OCI-LY3 (cell line): ENCODE measurements around the gene FMNL2.

Experiments used
- H2AFZ ChIP-seq: fragments of 200-600, 300-600 bp; shearing (Covaris generic); 2 replicates; pipeline ENCODE4 v1.6.0; 2014; ENCODE audit warnings: antibody characterized with exemption, low read depth, low read length
- H3K27ac ChIP-seq: fragments of 200-600, 300-600 bp; sonication (generic); 2 replicates; pipeline ENCODE4 v1.5.1; 2014; ENCODE audit warnings: mild to moderate bottlenecking, low read length, moderate library complexity, mixed read lengths
- H3K27me3 ChIP-seq: fragments of 200-600, 300-600 bp; sonication (generic); 2 replicates; pipeline ENCODE4 v1.6.1; 2014; ENCODE audit warnings: low read depth, low read length, mixed read lengths
- H3K36me3 ChIP-seq: fragments of 200-600, 300-600 bp; sonication (generic); replicated peaks from 2 replicates; pipeline ENCODE3; 2014; ENCODE audit warnings: low read depth, low read length, mixed read lengths
- H3K4me1 ChIP-seq: fragments of 300-600, 200-600 bp; sonication (generic); 2 replicates; pipeline ENCODE4 v1.6.1; 2014; ENCODE audit warnings: low read length, mixed read lengths
- H3K4me2 ChIP-seq: fragments of 200-600, 300-600 bp; sonication (generic); 2 replicates; pipeline ENCODE4 v1.6.1; 2014; ENCODE audit warnings: low read length, mixed read lengths
- H3K4me3 ChIP-seq: fragments of 300-600, 200-600 bp; sonication (generic); 2 replicates; pipeline ENCODE4 v1.5.1; 2014; ENCODE audit warnings: antibody characterized with exemption, mild to moderate bottlenecking, low read length, moderate library complexity
- H3K79me2 ChIP-seq: fragments of 300-600, 200-600 bp; shearing (Covaris generic); 2 replicates; pipeline ENCODE4 v1.6.1; 2014; ENCODE audit warnings: mild to moderate bottlenecking, low read length, mixed read lengths
- H3K9ac ChIP-seq: fragments of 300-600, 200-600 bp; shearing (Covaris generic); 2 replicates; pipeline ENCODE4 v1.6.0; 2014; ENCODE audit warnings: mild to moderate bottlenecking, low read length, moderate library complexity
- H3K9me3 ChIP-seq: fragments of 200-600, 300-600 bp; shearing (Covaris generic); 2 replicates; pipeline ENCODE4 v1.6.1; 2014; ENCODE audit warnings: low read length, mixed read lengths; ENCODE audit not compliant: insufficient read depth
- H4K20me1 ChIP-seq: fragments of 200-600, 300-600 bp; sonication (generic); 2 replicates; pipeline ENCODE4 v1.6.1; 2016; ENCODE audit warnings: low read length, mixed read lengths; ENCODE audit not compliant: insufficient read depth
- EZH2phosphoT487 ChIP-seq: fragments of 200-600 bp; shearing (Covaris generic); IDR thresholded peaks from 2 replicates; pipeline ENCODE4 v1.6.1; 2018; ENCODE audit warnings: antibody characterized with exemption, mixed run types, low read depth
- TF ChIP-seq, protein P1 (sequence below): fragments of 200-600, 300-600 bp; sonication (generic); IDR thresholded peaks from 2 replicates; pipeline ENCODE4 v1.5.1; 2014; ENCODE audit warnings: antibody characterized with exemption, low read length, low read depth

Gene FMNL2

DNA sequence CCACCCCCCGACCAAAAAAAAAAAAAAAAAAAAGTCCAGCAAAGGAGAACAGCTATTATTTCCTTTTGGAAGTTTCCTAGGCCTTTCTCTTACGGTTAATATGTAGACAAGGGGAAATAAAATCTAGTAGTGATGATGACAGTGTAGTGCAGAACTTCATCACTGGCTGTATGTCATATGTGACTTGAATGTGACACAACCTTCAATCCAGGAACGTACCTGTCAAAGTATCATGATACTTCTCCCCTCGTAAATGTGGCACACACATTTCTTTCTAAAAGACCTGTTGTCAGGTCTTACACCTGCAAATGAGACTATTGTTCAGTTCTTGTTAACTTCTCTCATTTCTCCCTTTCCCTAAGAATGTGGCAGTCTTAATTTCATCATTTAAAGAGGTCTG, 208.7 kb downstream of the FMNL2 start:
- Histone ChIP-seq H3K27me3 (no peaks in the 10 kb centered on the region), H2AFZ (no peak overlapping the region), H3K9ac (no peak overlapping the region), H4K20me1 (no peaks in the 10 kb centered on the region), H3K27ac (no peak overlapping the region), H3K4me3 (no peak overlapping the region), H3K36me3 (no peaks in the 10 kb centered on the region), H3K79me2 (no peaks in the 10 kb centered on the region), H3K9me3 (no peaks in the 10 kb centered on the region), H3K4me2 (no peak overlapping the region), H3K4me1 (peaks cover 20% of the 10 kb centered on the region)
- TF ChIP-seq, protein P1, sequence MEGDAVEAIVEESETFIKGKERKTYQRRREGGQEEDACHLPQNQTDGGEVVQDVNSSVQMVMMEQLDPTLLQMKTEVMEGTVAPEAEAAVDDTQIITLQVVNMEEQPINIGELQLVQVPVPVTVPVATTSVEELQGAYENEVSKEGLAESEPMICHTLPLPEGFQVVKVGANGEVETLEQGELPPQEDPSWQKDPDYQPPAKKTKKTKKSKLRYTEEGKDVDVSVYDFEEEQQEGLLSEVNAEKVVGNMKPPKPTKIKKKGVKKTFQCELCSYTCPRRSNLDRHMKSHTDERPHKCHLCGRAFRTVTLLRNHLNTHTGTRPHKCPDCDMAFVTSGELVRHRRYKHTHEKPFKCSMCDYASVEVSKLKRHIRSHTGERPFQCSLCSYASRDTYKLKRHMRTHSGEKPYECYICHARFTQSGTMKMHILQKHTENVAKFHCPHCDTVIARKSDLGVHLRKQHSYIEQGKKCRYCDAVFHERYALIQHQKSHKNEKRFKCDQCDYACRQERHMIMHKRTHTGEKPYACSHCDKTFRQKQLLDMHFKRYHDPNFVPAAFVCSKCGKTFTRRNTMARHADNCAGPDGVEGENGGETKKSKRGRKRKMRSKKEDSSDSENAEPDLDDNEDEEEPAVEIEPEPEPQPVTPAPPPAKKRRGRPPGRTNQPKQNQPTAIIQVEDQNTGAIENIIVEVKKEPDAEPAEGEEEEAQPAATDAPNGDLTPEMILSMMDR = no peak
- TF ChIP-seq EZH2phosphoT487 = no peak

DNA sequence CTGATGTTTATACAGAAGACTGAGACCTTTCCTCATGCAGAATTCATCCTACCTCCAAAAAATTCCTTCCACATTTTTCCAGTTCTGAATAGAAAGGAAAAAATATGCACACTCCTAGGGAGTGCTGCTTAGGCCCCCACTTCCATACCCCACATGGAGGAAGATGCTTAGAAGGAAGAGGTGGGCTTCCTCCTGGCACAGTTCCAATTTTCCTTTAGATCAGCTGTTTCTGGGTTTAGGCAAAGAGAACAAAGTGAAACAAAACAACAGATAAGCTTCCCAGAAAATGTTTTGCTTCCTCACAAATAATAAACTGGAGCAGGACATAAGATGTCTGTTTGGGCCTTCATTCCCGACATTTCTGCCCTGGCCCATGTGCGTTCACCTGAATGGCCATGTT, 209.7 kb downstream of the FMNL2 start:
- no peak for TF ChIP-seq EZH2phosphoT487
- TF ChIP-seq, protein P1 = no peak
- Histone ChIP-seq H3K4me3 (no peak overlapping the region), H2AFZ (no peak overlapping the region), H3K4me1 (peaks cover 20% of the 10 kb centered on the region), H3K9ac (no peak overlapping the region), H3K9me3 (no peaks in the 10 kb centered on the region), H3K4me2 (no peak overlapping the region), H3K27me3 (no peaks in the 10 kb centered on the region), H3K79me2 (no peaks in the 10 kb centered on the region), H3K36me3 (no peaks in the 10 kb centered on the region), H3K27ac (no peak overlapping the region), H4K20me1 (no peaks in the 10 kb centered on the region)

DNA sequence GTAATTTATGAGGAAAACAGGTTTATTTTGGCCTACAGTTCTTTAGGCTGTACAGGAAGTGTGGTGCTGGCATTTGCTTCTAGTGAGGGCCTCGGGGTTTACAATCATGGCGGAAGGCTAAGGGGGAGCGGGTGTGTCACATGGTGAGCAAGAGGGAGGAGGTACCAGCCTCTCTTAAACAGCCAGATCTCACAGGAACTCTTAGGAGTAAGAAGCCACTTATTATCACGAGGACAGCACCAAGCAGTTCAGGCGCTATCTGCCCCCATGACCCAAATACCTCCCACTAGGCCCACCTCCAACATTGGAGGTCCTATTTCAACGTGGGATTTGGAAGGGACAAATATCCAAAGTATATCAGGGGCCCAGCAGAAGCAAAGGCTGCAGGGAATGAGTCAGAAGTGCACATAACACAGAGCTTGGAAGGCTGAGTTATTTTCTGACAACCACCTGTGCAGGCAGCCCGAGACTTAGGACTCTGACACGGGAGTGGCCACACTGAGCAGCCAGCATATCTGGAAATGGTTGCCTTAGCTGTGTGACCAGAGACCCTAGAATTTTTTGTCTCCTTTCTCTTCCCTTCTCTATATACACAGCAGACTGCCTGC, 211.4 kb downstream of the FMNL2 start:
- Histone ChIP-seq H3K79me2 (no peaks in the 10 kb centered on the region), H3K4me3 (no peak overlapping the region), H3K4me2 (no peak overlapping the region), H2AFZ (no peak overlapping the region), H4K20me1 (no peaks in the 10 kb centered on the region), H3K36me3 (no peaks in the 10 kb centered on the region), H3K4me1 (peaks cover 17% of the 10 kb centered on the region), H3K27ac (no peak overlapping the region), H3K9me3 (no peaks in the 10 kb centered on the region), H3K9ac (no peak overlapping the region), H3K27me3 (no peaks in the 10 kb centered on the region)
- no peak for TF ChIP-seq EZH2phosphoT487
- TF ChIP-seq, protein P1 = no peak

DNA sequence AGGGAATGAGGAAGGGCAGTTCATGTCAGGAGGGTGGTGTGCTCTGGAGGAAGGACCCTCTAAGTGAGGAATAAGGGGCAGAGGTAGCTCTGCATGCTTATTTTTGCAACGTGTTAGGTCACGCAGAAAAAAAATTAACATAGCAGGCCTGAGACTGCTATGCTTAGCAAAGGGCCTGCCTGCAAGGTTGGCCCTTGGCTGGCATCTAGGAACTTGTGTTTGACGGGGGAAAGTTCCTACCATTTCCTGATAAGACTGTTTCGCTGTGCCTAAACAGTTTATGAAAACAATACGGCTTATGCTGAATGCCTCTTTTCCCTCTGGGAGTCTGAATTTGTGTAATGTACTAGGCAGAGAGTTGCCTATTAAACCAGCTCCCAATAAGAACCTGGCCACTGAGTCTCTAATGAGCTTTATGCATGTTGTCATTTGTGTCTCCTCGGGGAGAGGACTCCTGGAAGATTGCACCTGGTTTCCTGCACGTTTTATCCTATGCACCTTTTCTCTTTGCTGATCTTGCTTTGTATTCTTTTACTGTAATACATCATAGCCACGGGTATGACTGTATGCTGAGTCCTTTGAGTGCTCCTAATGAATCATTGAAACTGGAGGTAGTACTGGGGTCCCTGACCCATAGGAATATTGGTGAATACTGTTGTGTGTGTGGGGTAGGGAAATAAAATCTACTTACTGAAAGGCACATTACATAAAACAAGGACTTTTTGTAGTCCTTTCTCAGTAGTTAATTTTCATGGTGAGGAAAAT, 213.3 kb downstream of the FMNL2 start:
- Histone ChIP-seq H3K4me2 (no peak overlapping the region), H3K27ac (no peak overlapping the region), H3K9me3 (no peaks in the 10 kb centered on the region), H4K20me1 (no peaks in the 10 kb centered on the region), H2AFZ (no peak overlapping the region), H3K27me3 (no peaks in the 10 kb centered on the region), H3K36me3 (no peaks in the 10 kb centered on the region), H3K4me1 (no peaks in the 10 kb centered on the region; the same call in 1 of the 2 replicates), H3K79me2 (no peaks in the 10 kb centered on the region), H3K4me3 (no peak overlapping the region), H3K9ac (no peak overlapping the region)
- no peak for TF ChIP-seq EZH2phosphoT487
- TF ChIP-seq, protein P1 = no peak
